GM19099 (cell line): Measurements from ENCODE around the gene WDR87.

ENCODE experiments used
- POLR2A ChIP-seq: IDR thresholded peaks from 3 replicates; pipeline ENCODE4 v1.6.1; 2011; ENCODE audit warnings: low read depth; ENCODE audit not compliant: insufficient read length; ENCODE audit errors: extremely low read depth

The WDR87 gene

DNA sequence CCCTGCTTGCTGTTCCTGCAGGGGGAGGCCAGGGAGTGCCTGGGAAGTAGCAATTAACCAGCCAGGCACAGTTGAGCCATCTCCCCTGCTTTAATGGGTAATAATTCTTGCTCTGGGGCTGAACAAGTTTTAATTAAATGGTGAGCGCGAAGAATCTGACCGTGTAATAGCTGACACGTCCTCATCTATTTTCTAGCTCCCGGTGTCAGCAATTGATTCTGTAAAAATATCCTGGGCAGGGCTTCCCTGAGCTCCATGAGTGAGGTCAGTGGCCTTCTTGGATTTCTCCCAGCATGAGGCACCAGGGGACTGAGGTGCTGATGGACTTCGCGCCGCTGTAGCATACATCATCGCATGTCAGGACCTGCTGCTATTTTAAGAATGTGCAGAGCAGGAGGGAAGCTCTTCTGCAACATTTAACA lies 27.6 kb upstream of the WDR87 start:
- TF ChIP-seq POLR2A: no peak

DNA sequence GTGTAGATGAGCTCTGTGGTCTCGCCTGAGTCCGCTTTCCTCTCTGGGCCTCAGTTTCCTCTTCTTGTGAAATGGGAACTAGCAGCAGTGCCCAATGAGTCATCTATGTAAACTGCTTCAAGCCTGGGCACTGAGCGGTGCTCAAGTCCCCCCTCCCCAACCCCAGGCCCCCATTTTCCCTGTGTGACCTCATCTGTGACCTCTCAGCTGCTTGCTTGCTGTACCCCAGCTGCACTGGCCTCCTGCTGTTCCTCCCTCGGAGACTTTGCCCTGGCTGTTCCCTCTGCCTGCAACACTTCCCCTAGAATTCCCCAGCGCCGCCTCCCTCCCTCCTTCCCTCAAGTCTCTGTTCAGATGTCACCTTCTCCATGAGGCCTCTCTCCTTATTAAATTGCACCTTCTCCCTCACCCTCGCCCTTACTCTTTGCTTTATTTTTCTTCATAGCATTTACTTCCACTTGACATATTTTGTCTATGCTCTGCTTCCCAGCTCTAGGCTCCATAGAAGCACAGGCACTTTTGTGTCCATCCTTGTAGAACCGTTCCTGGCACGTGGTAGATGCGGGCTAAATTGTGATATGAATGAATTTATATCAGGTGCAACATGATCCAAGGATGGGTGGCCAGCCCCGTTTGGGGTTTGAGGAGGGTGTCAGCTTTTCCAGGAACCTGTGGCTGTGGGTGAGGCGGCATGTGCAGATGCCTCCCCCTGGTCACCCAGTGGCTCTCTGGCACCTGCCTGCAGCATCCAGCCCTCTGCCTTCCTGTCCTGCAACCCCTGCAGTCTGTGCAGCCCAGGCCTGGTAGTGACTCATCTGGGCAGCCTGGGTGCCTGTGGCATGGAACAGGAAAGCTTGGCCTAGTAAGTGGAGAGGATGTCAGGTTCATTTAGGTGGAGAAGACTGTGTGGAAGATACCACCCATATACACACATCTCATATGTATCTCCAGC lies 26.9 kb upstream of the WDR87 start:
- no peak for TF ChIP-seq POLR2A

DNA sequence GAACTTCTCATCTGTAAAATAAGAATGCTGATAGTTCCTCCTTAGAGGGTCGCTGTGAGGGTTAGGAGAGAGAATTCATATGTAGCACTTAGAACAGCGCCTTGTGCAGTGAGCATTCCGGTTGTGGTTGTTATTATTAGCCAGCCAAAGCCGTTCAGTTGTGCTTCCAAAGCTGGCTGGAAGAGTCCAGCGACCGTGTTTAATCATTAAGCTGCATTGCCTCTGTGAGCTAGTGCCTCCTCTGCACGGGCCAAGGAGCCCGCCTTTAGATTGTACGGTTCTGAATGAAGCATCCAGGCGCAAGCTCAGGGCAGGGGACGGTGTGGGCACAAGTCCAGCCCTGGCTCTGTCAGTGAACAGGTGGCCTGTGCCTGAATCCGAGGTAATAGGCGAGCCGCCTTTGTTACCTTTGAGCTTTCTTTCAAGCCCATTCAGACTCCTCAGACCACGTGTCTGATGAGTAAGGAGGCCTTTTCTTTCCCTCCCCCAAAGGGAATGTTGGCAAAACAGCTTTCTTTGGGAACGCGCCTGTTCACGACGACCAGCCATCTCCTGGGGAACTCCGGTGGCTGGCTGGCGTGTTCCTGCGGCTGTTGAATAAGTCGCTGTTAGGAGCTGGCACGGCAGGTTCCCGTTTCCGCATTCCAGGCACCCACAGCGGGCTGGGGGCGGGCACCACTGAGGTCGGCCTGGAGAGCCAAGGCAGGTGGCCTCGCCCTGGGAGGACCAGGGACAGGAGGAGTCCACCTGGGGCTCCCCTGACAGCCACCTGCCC lies 25.7 kb upstream of the WDR87 start:
- TF ChIP-seq POLR2A: peak; percentile 66

DNA sequence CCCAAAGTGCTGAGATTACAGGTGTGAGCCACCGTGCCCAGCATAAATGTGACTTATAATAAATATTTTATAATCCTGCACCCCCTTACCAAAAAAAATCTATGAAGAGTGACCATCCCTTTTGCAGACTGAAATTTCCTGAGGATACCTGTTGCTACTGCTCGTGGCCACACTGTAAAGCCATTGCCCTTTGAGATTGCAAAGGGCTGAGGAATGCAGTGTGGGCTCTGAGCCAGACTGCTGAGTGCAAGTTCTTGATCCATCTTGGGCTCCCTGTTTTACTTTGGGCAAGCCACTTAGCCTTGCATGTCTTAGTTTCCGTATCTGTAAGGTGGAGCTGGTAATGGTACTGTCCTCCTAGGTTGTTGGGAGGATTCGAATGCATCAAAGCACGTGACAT lies 24.0 kb upstream of the WDR87 start:
- TF ChIP-seq POLR2A: no peak

DNA sequence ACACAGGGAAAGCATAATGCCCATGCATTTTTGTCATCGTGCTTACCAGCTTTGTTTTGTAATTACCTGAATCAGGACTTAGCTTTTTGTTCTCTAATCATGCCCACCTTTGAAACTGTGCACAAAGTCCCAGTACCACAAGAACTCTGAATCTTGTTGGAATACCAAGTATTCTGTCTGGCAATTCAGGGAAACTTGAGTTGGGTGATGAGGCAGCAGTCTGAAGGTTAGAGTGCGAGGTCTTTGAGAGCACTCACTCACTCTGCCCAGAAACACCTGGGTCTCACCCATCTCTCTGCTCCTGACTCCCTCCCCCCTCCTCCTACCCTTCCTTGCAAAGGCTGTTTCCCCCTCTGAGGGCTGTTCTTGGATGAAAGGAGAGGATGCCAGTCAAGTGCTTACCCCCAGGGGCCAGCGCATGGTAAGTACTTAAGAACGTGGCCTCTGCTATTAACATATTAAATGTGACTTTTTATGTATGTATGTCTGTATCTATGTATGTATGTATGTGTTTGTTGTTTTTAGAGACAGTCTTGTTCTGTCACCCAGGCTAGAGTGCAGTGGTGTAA lies 23.0 kb upstream of the WDR87 start:
- TF ChIP-seq POLR2A: no peak

DNA sequence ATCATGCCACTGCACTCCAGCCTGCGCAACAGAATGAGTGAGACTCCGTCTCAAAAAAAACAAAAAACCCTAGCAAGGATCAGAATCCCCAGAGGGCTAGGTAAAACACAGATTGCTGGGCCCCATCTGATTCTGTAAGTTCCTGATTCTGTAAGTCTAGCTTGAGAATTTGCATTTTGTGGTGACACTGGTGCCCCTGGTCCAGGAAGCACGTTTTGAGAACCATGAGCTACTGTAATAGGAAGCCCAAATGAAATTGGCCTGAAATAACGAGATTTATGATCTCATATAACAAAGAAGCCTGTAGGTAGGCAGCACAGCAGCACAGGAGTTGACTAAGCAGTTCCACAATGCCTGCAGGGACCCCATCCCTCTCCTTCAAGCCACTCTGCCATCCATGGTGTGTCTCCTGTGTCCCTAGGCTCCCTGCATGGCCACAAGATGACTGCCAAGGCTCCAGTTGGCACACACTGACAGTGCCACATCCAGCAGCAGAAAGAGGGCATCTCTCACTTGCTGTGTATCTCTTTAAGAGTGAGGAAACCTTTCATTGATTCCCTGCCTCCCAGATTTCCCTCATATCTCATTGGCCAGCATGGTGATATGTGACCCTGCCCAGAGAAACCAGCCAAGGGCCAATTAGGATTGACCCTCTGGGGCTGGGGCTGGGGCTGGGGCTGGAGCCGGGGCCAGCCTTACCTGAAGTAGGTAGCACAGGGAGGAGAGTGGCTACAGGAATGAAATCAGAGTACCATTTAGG lies 22.3 kb upstream of the WDR87 start:
- TF ChIP-seq POLR2A: no peak

DNA sequence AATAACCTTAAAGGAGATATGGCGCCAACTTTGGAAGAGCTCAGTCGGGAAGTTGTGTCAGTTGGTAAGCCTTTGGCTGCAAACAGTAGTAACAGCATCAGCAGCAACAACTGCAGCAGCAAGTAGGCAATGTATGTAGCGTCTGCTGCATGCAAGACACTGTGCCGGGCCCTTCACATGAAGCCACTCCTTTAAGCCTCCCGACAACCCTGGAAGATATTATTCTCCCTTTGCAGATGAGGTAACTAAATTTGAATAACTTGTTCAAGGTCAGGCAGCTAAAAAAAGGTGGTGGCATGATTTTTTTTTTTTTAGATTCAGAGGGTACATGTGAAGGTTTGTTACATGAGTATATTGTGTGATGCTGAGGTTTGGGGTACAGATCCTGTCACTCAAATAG lies 20.3 kb upstream of the WDR87 start:
- TF ChIP-seq POLR2A: no peak

DNA sequence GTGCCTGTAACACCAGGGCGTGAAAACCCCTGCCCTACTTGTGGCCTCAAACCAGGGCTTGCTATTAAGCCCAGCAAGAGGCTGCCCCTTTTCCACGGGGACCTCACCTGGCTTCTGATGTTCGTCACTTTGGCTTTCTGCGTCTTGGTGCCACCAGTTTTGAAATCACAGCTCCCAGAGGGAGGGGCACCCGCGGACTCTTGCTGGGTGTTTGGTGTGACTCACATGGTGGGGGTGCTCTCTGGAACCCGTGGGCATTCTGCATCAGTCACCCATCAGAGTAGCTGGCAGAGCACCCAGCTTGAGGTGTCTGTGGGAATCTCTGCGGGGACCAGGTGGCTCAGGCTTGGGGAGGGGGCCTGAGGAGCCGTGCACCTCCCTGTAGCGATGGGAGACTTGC lies 19.9 kb upstream of the WDR87 start:
- TF ChIP-seq POLR2A: no peak

DNA sequence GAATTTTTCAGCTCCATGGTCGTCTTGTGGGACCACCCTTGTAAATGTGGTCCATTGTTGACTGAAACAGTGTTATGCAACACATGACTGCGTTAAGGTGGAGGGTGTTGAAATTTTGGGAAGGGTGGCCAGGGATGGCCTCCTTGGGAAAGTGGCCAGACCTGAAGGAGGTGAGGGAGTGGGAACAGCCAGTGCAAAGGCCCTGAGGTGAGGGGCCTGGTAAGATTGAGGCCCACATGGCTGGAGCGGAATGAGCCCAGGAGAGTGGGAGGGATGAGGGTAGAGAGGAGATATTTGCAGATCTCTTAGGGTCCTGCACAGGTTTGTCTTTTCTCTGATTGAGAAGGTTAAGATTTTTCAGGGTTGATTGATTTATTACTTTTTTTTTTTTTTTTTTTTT lies 18.8 kb upstream of the WDR87 start:
- no peak for TF ChIP-seq POLR2A

DNA sequence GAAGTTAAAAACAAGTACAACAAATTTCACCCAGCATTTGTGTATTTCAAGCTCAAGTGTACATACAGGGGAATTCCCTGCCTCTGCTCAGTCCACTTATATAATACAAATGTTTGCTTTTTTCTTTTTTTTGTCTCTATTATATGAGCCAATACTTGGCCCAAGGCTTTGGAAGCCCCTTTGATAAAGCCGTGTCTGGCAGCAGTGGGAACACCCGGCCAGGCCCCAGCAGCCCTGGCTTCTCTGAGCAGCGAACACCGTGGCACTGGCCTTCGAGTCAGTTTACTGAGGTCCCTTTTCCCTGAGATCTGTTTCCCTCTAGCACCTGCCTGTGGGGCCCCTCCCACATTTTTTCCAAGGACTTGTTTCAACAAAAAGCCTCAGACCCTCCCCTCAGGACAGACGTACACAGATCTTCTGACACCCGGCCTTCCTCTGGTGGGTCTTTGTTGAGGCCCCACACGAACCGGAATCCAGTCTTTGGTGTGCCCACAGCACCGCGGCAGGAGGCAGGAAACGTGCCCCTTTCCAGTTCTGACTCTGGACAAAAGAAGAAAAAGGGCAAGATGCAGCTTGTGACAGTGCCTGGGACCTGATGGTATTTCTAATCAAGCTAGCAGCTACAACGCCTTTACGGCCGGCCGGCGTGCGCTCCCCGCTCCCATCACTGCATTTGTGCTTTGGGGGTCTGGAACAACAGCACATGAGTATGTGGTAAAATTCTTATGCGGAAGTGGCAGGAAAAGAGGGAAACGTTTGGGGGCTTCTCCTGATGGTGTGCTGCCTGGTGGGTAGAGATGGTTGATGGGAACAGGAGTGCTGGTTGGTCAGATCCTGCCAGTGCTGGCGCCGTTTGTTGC lies 14.4 kb upstream of the WDR87 start:
- no peak for TF ChIP-seq POLR2A

DNA sequence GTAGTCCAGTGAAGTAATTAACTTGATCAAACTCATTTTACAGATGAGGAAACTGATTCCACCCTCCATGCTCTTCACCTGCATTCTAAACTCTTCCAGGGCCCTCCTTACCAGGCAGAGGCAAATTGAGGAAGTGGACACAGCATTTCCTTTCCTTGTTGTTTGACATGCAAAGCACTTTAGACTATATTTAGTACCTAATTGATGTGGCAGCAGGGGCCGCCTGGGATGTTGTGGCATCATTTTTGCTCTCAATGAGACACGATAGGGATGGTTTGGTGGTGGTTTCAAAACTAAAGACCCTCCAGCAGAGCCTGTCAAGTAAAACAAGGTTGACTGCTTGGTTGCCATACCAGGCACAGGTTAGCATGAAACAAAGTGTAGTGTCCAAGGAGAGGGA lies 8.5 kb upstream of the WDR87 start:
- TF ChIP-seq POLR2A: peak; percentile 56

DNA sequence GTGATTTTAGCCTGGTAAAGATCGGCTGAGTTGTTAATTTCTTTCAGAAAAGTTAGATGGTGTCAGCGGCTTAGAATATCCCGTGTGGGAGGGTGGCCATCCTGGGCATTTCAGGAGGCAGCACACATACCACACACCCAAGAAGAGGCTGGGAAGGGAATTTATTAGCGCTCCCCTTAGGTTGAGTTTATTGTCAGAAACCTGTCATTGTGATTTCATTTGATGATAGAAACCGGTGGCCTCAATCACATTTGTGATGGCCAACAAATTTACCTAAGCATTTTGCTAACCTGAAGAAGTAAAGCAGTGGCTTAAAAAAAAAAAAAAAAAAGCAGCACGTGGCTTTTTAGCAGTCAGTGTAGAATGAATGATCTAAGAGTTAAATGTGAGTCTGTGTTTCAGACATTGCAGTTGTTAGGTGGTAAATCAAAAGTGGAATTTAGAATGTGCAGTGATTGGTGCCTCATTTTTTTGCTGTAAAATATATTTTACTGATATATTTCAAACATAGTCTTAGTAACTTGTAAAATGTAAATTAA lies 3.3 kb upstream of the WDR87 start:
- TF ChIP-seq POLR2A: no peak

DNA sequence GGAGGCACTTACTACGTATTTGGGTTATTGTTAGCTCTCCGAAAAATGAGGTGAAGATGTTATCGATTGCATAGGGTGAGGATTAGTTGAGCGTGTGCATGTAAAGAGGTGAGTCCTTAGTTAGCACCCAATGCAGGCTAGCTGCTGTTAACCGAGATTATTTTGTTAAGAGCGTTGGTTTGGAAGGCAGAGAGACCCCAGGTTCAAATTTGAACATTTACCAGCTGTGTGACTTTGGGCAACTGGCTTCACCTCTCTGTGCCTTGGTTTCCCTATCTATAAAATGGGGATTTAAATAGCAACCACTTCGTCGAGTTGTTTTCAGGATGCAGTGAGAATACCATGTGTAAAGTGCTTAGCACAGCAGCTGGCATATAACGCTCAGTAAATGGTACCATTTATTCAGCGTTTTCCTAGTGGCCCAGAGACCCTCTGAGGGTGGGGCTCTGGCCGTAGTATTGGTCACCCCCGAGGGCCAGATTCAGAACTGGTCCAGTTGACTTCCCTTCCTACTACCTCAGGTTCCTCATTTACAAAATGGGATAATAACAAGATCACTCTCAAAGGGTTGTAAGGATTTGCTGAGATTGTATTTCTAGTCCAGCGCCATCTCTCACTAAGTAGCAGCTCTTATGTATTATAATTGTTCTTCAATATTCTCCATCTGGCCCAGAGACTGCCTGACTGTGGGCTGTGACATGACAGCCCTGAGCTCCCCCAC lies 1.5 kb upstream of the WDR87 start:
- no peak for TF ChIP-seq POLR2A
